Astrocyte (in vitro differentiated cells and primary cell): ENCODE data around the gene BBS9. TPM values are rescaled to one million over a fixed set of nuclear protein-coding genes. Genes with fewer than 3 reads are reported as not detected.

Experiments
- DNase-seq: peaks from one replicate; pipeline ENCODE4 v3.0.0-alpha.2; 2010; ENCODE audit warnings: low read depth
- FAIRE-seq: peaks from 2 replicates; lab custom pipeline; 2011; peaks lifted over from hg19 to GRCh38; lab: Jason Lieb, UNC
- H2AFZ ChIP-seq: 2 replicates; pipeline ENCODE4 v1.6.0; 2012; ENCODE audit warnings: low read depth, low read length, inconsistent platforms
- H3K27ac ChIP-seq: 2 replicates; pipeline ENCODE4 v1.5.1; 2011; ENCODE audit warnings: low read depth, low read length, inconsistent platforms
- H3K27me3 ChIP-seq: 2 replicates; pipeline ENCODE4 v1.6.0; 2011; ENCODE audit warnings: low read length, inconsistent platforms; ENCODE audit not compliant: insufficient read depth
- H3K36me3 ChIP-seq: 2 replicates; pipeline ENCODE4 v1.5.1; 2011; ENCODE audit warnings: low read length, inconsistent platforms; ENCODE audit not compliant: insufficient read depth
- H3K4me1 ChIP-seq: 2 replicates; pipeline ENCODE4 v1.5.1; 2011; ENCODE audit warnings: low read length, inconsistent platforms; ENCODE audit not compliant: insufficient read depth
- H3K4me2 ChIP-seq: 2 replicates; pipeline ENCODE4 v1.6.0; 2012; ENCODE audit warnings: low read length, inconsistent platforms
- H3K4me3 ChIP-seq: 2 replicates; pipeline ENCODE4 v1.5.1; 2011; ENCODE audit warnings: low read depth, mild to moderate bottlenecking, low read length, inconsistent platforms; ENCODE audit not compliant: insufficient read depth
- H3K79me2 ChIP-seq: 2 replicates; pipeline ENCODE4 v1.6.0; 2012; ENCODE audit warnings: mild to moderate bottlenecking, low read length, inconsistent platforms; ENCODE audit not compliant: insufficient read depth
- H3K9ac ChIP-seq: 2 replicates; pipeline ENCODE4 v1.6.0; 2012; ENCODE audit warnings: mild to moderate bottlenecking, low read length, inconsistent platforms
- H3K9me3 ChIP-seq: 2 replicates; pipeline ENCODE4 v1.5.1; 2012; ENCODE audit warnings: low read depth, mild to moderate bottlenecking, low read length, inconsistent platforms; ENCODE audit not compliant: insufficient read depth
- H4K20me1 ChIP-seq: 2 replicates; pipeline ENCODE4 v1.6.0; 2012; ENCODE audit warnings: low read length, inconsistent platforms; ENCODE audit not compliant: insufficient read depth
- H3K27ac Mint-ChIP-seq: one replicate; pipeline ENCODE4 v1.8.0; 2021; ENCODE audit warnings: mild to moderate bottlenecking, mixed read lengths; ENCODE audit not compliant: unreplicated experiment
- H3K27me3 Mint-ChIP-seq: one replicate; pipeline ENCODE4 v1.8.0; 2021; ENCODE audit warnings: low read depth, mixed read lengths; ENCODE audit not compliant: unreplicated experiment
- H3K36me3 Mint-ChIP-seq: one replicate; pipeline ENCODE4 v1.8.0; 2021; ENCODE audit warnings: low read depth, mixed read lengths; ENCODE audit not compliant: unreplicated experiment
- H3K4me1 Mint-ChIP-seq: one replicate; pipeline ENCODE4 v1.8.0; 2021; ENCODE audit warnings: low read depth, mixed read lengths; ENCODE audit not compliant: unreplicated experiment
- H3K4me3 Mint-ChIP-seq: one replicate; pipeline ENCODE4 v1.8.0; 2021; ENCODE audit warnings: mild to moderate bottlenecking, moderate library complexity, mixed read lengths; ENCODE audit not compliant: unreplicated experiment
- H3K9me3 Mint-ChIP-seq: one replicate; pipeline ENCODE4 v1.8.0; 2021; ENCODE audit warnings: mild to moderate bottlenecking, mixed read lengths; ENCODE audit not compliant: unreplicated experiment
- EZH2 ChIP-seq: IDR thresholded peaks from 2 replicates; pipeline ENCODE4 v1.6.1; 2012; ENCODE audit warnings: mild to moderate bottlenecking, low read length, inconsistent platforms; ENCODE audit not compliant: insufficient read depth
- total RNA-seq: library from RNA; stranded (reverse); gene quantifications from 2 replicates; pipeline ENCODE4 v1.2.1, GENCODE V29; 2021
- TF ChIP-seq, protein P1 (sequence below): IDR thresholded peaks from 2 replicates; pipeline ENCODE4 v1.5.1; 2011; ENCODE audit warnings: low read depth, mild to moderate bottlenecking, inconsistent platforms, low read length, moderate library complexity; ENCODE audit not compliant: insufficient read depth

Gene BBS9
- total RNA-seq, 1 donor from 2014 or later, result 25.1 TPM

DNA sequence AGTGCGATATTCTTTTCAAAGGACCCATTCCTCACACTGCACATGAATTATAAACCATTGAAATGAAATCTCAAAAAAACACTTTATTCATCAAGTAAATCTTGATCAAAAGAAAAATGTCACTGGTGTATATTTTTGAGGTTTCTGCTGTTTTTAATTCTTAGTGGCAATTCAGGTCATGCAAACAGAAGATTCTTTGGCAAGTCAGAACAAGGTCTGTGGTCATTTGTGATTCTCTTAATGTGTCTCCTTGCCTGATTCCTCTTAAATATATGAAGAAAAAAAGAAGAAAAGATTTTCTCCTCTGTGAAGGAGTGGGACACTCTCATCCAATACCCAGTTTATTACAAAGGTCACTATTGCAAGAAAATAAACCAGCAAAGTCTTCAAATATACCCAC is 467.8 kb downstream of the BBS9 start:
- Histone ChIP-seq H3K4me2 (no peak overlapping the region), H3K27ac (no peak overlapping the region), H3K79me2 (no peaks in the 10 kb centered on the region), H3K9ac (no peak overlapping the region), H3K36me3 (no peaks in the 10 kb centered on the region), H4K20me1 (no peaks in the 10 kb centered on the region), H3K9me3 (no peaks in the 10 kb centered on the region), H3K4me3 (no peak overlapping the region), H2AFZ (no peak overlapping the region), H3K27me3 (no peaks in the 10 kb centered on the region), H3K4me1 (no peaks in the 10 kb centered on the region)
- no peak for FAIRE-seq
- Mint-ChIP-seq H3K27ac (no peak overlapping the region), H3K36me3 (peaks cover 3% of the 10 kb centered on the region), H3K4me3 (no peak overlapping the region), H3K9me3 (no peaks in the 10 kb centered on the region), H3K4me1 (no peaks in the 10 kb centered on the region), H3K27me3 (no peaks in the 10 kb centered on the region)
- TF ChIP-seq EZH2, result no peak
- TF ChIP-seq, protein P1, sequence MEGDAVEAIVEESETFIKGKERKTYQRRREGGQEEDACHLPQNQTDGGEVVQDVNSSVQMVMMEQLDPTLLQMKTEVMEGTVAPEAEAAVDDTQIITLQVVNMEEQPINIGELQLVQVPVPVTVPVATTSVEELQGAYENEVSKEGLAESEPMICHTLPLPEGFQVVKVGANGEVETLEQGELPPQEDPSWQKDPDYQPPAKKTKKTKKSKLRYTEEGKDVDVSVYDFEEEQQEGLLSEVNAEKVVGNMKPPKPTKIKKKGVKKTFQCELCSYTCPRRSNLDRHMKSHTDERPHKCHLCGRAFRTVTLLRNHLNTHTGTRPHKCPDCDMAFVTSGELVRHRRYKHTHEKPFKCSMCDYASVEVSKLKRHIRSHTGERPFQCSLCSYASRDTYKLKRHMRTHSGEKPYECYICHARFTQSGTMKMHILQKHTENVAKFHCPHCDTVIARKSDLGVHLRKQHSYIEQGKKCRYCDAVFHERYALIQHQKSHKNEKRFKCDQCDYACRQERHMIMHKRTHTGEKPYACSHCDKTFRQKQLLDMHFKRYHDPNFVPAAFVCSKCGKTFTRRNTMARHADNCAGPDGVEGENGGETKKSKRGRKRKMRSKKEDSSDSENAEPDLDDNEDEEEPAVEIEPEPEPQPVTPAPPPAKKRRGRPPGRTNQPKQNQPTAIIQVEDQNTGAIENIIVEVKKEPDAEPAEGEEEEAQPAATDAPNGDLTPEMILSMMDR, result no peak
- no peak for DNase-seq

DNA sequence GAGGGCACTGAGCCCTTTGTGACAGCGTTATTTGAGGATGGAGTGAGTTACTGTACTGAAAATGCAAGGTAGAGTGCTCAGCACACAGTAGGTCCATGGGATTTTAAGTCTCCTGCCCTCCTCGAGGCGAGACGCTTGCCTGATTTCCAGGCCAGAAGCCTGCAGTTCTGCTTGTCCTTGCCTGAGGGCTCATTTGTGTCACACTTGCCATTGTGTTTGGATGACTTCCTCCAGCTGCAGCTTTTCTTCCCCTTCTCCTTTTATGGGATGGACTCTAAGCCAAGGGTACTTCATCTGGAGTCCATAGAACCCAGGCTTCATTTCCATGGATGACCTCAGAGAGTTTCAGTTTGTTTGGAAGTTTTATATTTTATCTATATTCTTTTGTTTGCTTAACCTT is 471.7 kb downstream of the BBS9 start:
- TF ChIP-seq EZH2, result no peak
- TF ChIP-seq, protein P1, result no peak
- H3K27ac Mint-ChIP-seq, result no peak overlapping the region
- H3K27me3 Mint-ChIP-seq, result no peaks in the 10 kb centered on the region
- H3K27me3 ChIP-seq, result no peaks in the 10 kb centered on the region
- H3K36me3 ChIP-seq, result no peaks in the 10 kb centered on the region
- no peak overlapping the region for H2AFZ ChIP-seq
- no peak overlapping the region for H3K4me3 Mint-ChIP-seq
- H3K27ac ChIP-seq, result no peak overlapping the region
- H3K4me3 ChIP-seq, result no peak overlapping the region
- H3K4me1 Mint-ChIP-seq, result peaks cover 5% of the 10 kb centered on the region
- H3K4me2 ChIP-seq, result no peak overlapping the region
- no peaks in the 10 kb centered on the region for H3K4me1 ChIP-seq
- no peaks in the 10 kb centered on the region for H4K20me1 ChIP-seq
- DNase-seq (no peak), FAIRE-seq (no peak)
- H3K9ac ChIP-seq, result no peak overlapping the region
- no peaks in the 10 kb centered on the region for H3K9me3 ChIP-seq
- H3K9me3 Mint-ChIP-seq, result no peaks in the 10 kb centered on the region
- peaks cover 3% of the 10 kb centered on the region for H3K36me3 Mint-ChIP-seq
- H3K79me2 ChIP-seq, result no peaks in the 10 kb centered on the region

DNA sequence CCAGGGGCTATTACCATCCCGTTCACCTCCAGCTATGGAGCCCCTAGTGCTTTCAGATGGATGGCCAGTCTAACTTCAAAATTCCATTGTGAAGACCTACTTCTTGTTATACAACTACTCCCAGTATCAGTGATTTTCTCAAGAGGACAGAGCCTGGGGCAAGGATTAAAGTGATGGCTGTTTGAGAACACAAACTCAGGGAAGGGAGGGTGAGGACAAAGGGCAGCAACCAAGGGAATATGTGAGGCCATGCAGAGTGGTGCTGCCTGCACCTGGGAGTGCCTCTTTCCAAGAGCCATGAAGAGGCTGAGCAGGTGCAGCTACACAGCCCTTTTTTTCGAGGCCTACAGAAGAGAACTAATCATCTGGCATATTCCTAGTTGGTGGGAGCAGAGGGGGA is 472.5 kb downstream of the BBS9 start:
- no peak for TF ChIP-seq EZH2
- TF ChIP-seq, protein P1, result no peak
- DNase-seq (no peak), FAIRE-seq (no peak)

More for the DNA sequence above, 472.5 kb downstream of the BBS9 start:
- Histone ChIP-seq H3K27me3 (no peaks in the 10 kb centered on the region), H3K9me3 (no peaks in the 10 kb centered on the region), H3K4me2 (no peak overlapping the region), H3K4me3 (no peak overlapping the region), H3K79me2 (no peaks in the 10 kb centered on the region), H4K20me1 (no peaks in the 10 kb centered on the region), H3K4me1 (no peaks in the 10 kb centered on the region), H3K36me3 (no peaks in the 10 kb centered on the region), H3K9ac (no peak overlapping the region), H3K27ac (no peak overlapping the region), H2AFZ (no peak overlapping the region)
- no peaks in the 10 kb centered on the region for H3K27me3 Mint-ChIP-seq
- H3K4me3 Mint-ChIP-seq, result no peak overlapping the region
- H3K9me3 Mint-ChIP-seq, result no peaks in the 10 kb centered on the region
- H3K27ac Mint-ChIP-seq, result no peak overlapping the region
- H3K36me3 Mint-ChIP-seq, result peaks cover 3% of the 10 kb centered on the region
- H3K4me1 Mint-ChIP-seq, result peaks cover 5% of the 10 kb centered on the region
